ENCODE results near the gene ATXN7. TPM values are rescaled to one million over a fixed set of nuclear protein-coding genes. Genes with fewer than 3 reads are reported as not detected.
A peak's percentile ranks its signal among the peaks of the same experiment; 100 is the strongest.

ATXN7 gene
- total RNA-seq, 1 donor from 2014 or later: 43.2 TPM

- no peak for TF ChIP-seq POLR2A (IDR thresholded peaks at IDR 0.05)
- H3K4me3 ChIP-seq: no peak overlapping the region
- intact Hi-C loops (cut with DNase I): no loop called here
- no peak overlapping the region for H3K27ac ChIP-seq
- no peaks in the 10 kb centered on the region for H3K27me3 ChIP-seq
- peaks cover 52% of the 10 kb centered on the region for H3K4me1 ChIP-seq
- H3K36me3 ChIP-seq: no peaks in the 10 kb centered on the region
- DNase-seq (ENCODE audit: extremely low spot score in 2 of 2): no peak
- no peaks in the 10 kb centered on the region for H3K9me3 ChIP-seq
Observed at GRCh38 chr3:63937661-63938651, 74.3 kb downstream of the ATXN7 start.

GRCh38 chr3:63940389-63940757 lies 76.7 kb downstream of the ATXN7 start:
- DNase-seq (ENCODE audit: extremely low spot score in 2 of 2): no peak
- no peaks in the 10 kb centered on the region for H3K9me3 ChIP-seq
- peaks cover 47% of the 10 kb centered on the region for H3K4me1 ChIP-seq
- no peaks in the 10 kb centered on the region for H3K27me3 ChIP-seq
- no peaks in the 10 kb centered on the region for H3K36me3 ChIP-seq
- intact Hi-C loops (cut with DNase I): no loop called here
- no peak overlapping the region for H3K27ac ChIP-seq
- no peak for TF ChIP-seq POLR2A (IDR thresholded peaks at IDR 0.05)
- peak in 1 of 2 donors; percentile 37 for TF ChIP-seq POLR2AphosphoS5 (IDR thresholded peaks at IDR 0.05; ENCODE audit: insufficient read depth in 1 of 2, low read depth in 1 of 2)
- TF ChIP-seq CTCF (IDR thresholded peaks at IDR 0.05): no peak
- H3K4me3 ChIP-seq: no peak overlapping the region

GRCh38 chr3:63942528-63942927 lies 78.9 kb downstream of the ATXN7 start:
- H3K27me3 ChIP-seq: no peaks in the 10 kb centered on the region
- intact Hi-C loops (cut with DNase I): no loop called here
- no peak overlapping the region for H3K27ac ChIP-seq
- no peak for DNase-seq (ENCODE audit: extremely low spot score in 2 of 2)
- H3K4me3 ChIP-seq: no peak overlapping the region
- no peak for TF ChIP-seq POLR2A (IDR thresholded peaks at IDR 0.05)
- TF ChIP-seq CTCF (IDR thresholded peaks at IDR 0.05): no peak
- TF ChIP-seq POLR2AphosphoS5 (IDR thresholded peaks at IDR 0.05; ENCODE audit: insufficient read depth in 1 of 2, low read depth in 1 of 2): no peak
- no peaks in the 10 kb centered on the region for H3K9me3 ChIP-seq
- H3K36me3 ChIP-seq: no peaks in the 10 kb centered on the region
- H3K4me1 ChIP-seq: peaks cover 33% of the 10 kb centered on the region

- H3K27me3 ChIP-seq: no peaks in the 10 kb centered on the region
- intact Hi-C loops (cut with DNase I): no loop called here
- H3K27ac ChIP-seq: no peak overlapping the region
- no peak for DNase-seq (ENCODE audit: extremely low spot score in 2 of 2)
- no peaks in the 10 kb centered on the region for H3K9me3 ChIP-seq
- H3K4me3 ChIP-seq: no peak overlapping the region
- TF ChIP-seq POLR2AphosphoS5 (IDR thresholded peaks at IDR 0.05; ENCODE audit: insufficient read depth in 1 of 2, low read depth in 1 of 2): no peak
- no peaks in the 10 kb centered on the region for H3K36me3 ChIP-seq
- peaks cover 22% of the 10 kb centered on the region for H3K4me1 ChIP-seq
Observed at GRCh38 chr3:63943678-63944077, 80.0 kb downstream of the ATXN7 start.

GRCh38 chr3:63945558-63946096 lies 82.0 kb downstream of the ATXN7 start:
- H3K4me1 ChIP-seq: peaks cover 28% of the 10 kb centered on the region
- no peak overlapping the region for H3K27ac ChIP-seq
- no peaks in the 10 kb centered on the region for H3K9me3 ChIP-seq
- H3K27me3 ChIP-seq: no peaks in the 10 kb centered on the region
- no peaks in the 10 kb centered on the region for H3K36me3 ChIP-seq
- TF ChIP-seq CTCF (IDR thresholded peaks at IDR 0.05) (no peak), POLR2AphosphoS5 (IDR thresholded peaks at IDR 0.05; ENCODE audit: insufficient read depth in 1 of 2, low read depth in 1 of 2) (no peak), POLR2A (IDR thresholded peaks at IDR 0.05) (no peak)
- intact Hi-C loops (cut with DNase I): no loop called here
- no peak overlapping the region for H3K4me3 ChIP-seq
- no peak for DNase-seq (ENCODE audit: extremely low spot score in 2 of 2)

- Histone ChIP-seq H3K4me1 (peaks cover 33% of the 10 kb centered on the region), H3K27me3 (no peaks in the 10 kb centered on the region), H3K9me3 (no peaks in the 10 kb centered on the region), H3K27ac (no peak overlapping the region), H3K4me3 (no peak overlapping the region), H3K36me3 (no peaks in the 10 kb centered on the region)
- TF ChIP-seq POLR2A (IDR thresholded peaks at IDR 0.05) (no peak), CTCF (IDR thresholded peaks at IDR 0.05) (no peak), POLR2AphosphoS5 (IDR thresholded peaks at IDR 0.05; ENCODE audit: insufficient read depth in 1 of 2, low read depth in 1 of 2) (no peak)
- DNase-seq (ENCODE audit: extremely low spot score in 2 of 2): no peak
- intact Hi-C loops (cut with DNase I): no loop called here
Observed at GRCh38 chr3:63946753-63947152, 83.1 kb downstream of the ATXN7 start.
